ENCODE results near the gene HBG1.
"Not testable (repeated sequence)": the region's sequence is repeated elsewhere in the genome, so short reads cannot be mapped to it uniquely, and the experiment has no call there.

HBG1 gene

GRCh38 chr11:5258543-5259262, 9.0 kb upstream of the HBG1 start:
- no peaks in the 10 kb centered on the region for H3K27me3 ChIP-seq (ENCODE audit: control insufficient read depth, insufficient read depth, low read length, poor library complexity, severe bottlenecking)
- H3K9me3 ChIP-seq (ENCODE audit: control insufficient read depth, low read length), result no peaks in the 10 kb centered on the region
- no peaks in the 10 kb centered on the region for H3K36me3 ChIP-seq (ENCODE audit: control insufficient read depth, insufficient read depth, low read length)
- H3K4me3 ChIP-seq (ENCODE audit: insufficient read depth, low read depth, low read length), result no peak overlapping the region
- WGBS, 2 experiments, result 76 to 78% methylated on average over 7 of the region's 7 CpGs
- H3K4me1 ChIP-seq (ENCODE audit: control insufficient read depth, insufficient read depth, low read length), result no peaks in the 10 kb centered on the region
- H3K27ac ChIP-seq (ENCODE audit: insufficient read depth, low read depth, low read length, poor library complexity, severe bottlenecking), result no peak overlapping the region

GRCh38 chr11:5257296-5257695, 7.6 kb upstream of the HBG1 start:
- no peak overlapping the region for H3K4me3 ChIP-seq (ENCODE audit: insufficient read depth, low read depth, low read length)
- H3K36me3 ChIP-seq (ENCODE audit: control insufficient read depth, insufficient read depth, low read length), result no peaks in the 10 kb centered on the region
- 11 to 14% methylated on average over 2 of the region's 2 CpGs for WGBS, 2 experiments

GRCh38 chr11:5254646-5255413, 5.2 kb upstream of the HBG1 start, which contains the start of gene HBG2:
HBG2 (minus strand) TSS chr11:5254781; CDS start chr11:5254728, 53 bp downstream.
- 94% methylated on average over 2 to 3 of the region's 9 CpGs for WGBS, 2 experiments
- H3K27ac ChIP-seq (ENCODE audit: insufficient read depth, low read depth, low read length, poor library complexity, severe bottlenecking); H3K9me3 ChIP-seq (ENCODE audit: control insufficient read depth, low read length); H3K27me3 ChIP-seq (ENCODE audit: control insufficient read depth, insufficient read depth, low read length, poor library complexity, severe bottlenecking); H3K36me3 ChIP-seq (ENCODE audit: control insufficient read depth, insufficient read depth, low read length); H3K4me3 ChIP-seq (ENCODE audit: insufficient read depth, low read depth, low read length); H3K4me1 ChIP-seq (ENCODE audit: control insufficient read depth, insufficient read depth, low read length): not testable (repeated sequence)

More at GRCh38 chr11:5257296-5257695, 7.6 kb upstream of the HBG1 start:
- Histone ChIP-seq H3K27ac (ENCODE audit: insufficient read depth, low read depth, low read length, poor library complexity, severe bottlenecking) (no peak overlapping the region), H3K9me3 (ENCODE audit: control insufficient read depth, low read length) (no peaks in the 10 kb centered on the region), H3K4me1 (ENCODE audit: control insufficient read depth, insufficient read depth, low read length) (no peaks in the 10 kb centered on the region), H3K27me3 (ENCODE audit: control insufficient read depth, insufficient read depth, low read length, poor library complexity, severe bottlenecking) (no peaks in the 10 kb centered on the region)

GRCh38 chr11:5254023-5254422, 4.4 kb upstream of the HBG1 start:
- not testable (repeated sequence) for H3K4me3 ChIP-seq (ENCODE audit: insufficient read depth, low read depth, low read length); H3K36me3 ChIP-seq (ENCODE audit: control insufficient read depth, insufficient read depth, low read length); H3K4me1 ChIP-seq (ENCODE audit: control insufficient read depth, insufficient read depth, low read length); H3K27ac ChIP-seq (ENCODE audit: insufficient read depth, low read depth, low read length, poor library complexity, severe bottlenecking); H3K27me3 ChIP-seq (ENCODE audit: control insufficient read depth, insufficient read depth, low read length, poor library complexity, severe bottlenecking); H3K9me3 ChIP-seq (ENCODE audit: control insufficient read depth, low read length)
- 92% methylated on average over 2 of the region's 2 CpGs for WGBS, 2 experiments

GRCh38 chr11:5253440-5253839, 3.8 kb upstream of the HBG1 start:
- H3K4me1 ChIP-seq (ENCODE audit: control insufficient read depth, insufficient read depth, low read length); H3K4me3 ChIP-seq (ENCODE audit: insufficient read depth, low read depth, low read length); H3K9me3 ChIP-seq (ENCODE audit: control insufficient read depth, low read length); H3K27ac ChIP-seq (ENCODE audit: insufficient read depth, low read depth, low read length, poor library complexity, severe bottlenecking); H3K27me3 ChIP-seq (ENCODE audit: control insufficient read depth, insufficient read depth, low read length, poor library complexity, severe bottlenecking); H3K36me3 ChIP-seq (ENCODE audit: control insufficient read depth, insufficient read depth, low read length): not testable (repeated sequence)
- WGBS, 2 experiments, result 81% methylated on average over 5 of the region's 5 CpGs

- no peaks in the 10 kb centered on the region for H3K9me3 ChIP-seq (ENCODE audit: control insufficient read depth, low read length)
- no peak overlapping the region for H3K4me3 ChIP-seq (ENCODE audit: insufficient read depth, low read depth, low read length)
- no peaks in the 10 kb centered on the region for H3K4me1 ChIP-seq (ENCODE audit: control insufficient read depth, insufficient read depth, low read length)
- WGBS, 2 experiments, result 95 to 97% methylated on average over 1 of the region's 1 CpG
- H3K36me3 ChIP-seq (ENCODE audit: control insufficient read depth, insufficient read depth, low read length), result no peaks in the 10 kb centered on the region
- H3K27me3 ChIP-seq (ENCODE audit: control insufficient read depth, insufficient read depth, low read length, poor library complexity, severe bottlenecking), result no peaks in the 10 kb centered on the region
- no peak overlapping the region for H3K27ac ChIP-seq (ENCODE audit: insufficient read depth, low read depth, low read length, poor library complexity, severe bottlenecking)
Measured at GRCh38 chr11:5252919-5253265, 3.2 kb upstream of the HBG1 start.

- WGBS, 2 experiments, result 91 to 94% methylated on average over 9 of the region's 9 CpGs
- no peak overlapping the region for H3K27ac ChIP-seq (ENCODE audit: insufficient read depth, low read depth, low read length, poor library complexity, severe bottlenecking)
- H3K9me3 ChIP-seq (ENCODE audit: control insufficient read depth, low read length), result no peaks in the 10 kb centered on the region
- H3K36me3 ChIP-seq (ENCODE audit: control insufficient read depth, insufficient read depth, low read length), result no peaks in the 10 kb centered on the region
- H3K27me3 ChIP-seq (ENCODE audit: control insufficient read depth, insufficient read depth, low read length, poor library complexity, severe bottlenecking), result no peaks in the 10 kb centered on the region
- H3K4me3 ChIP-seq (ENCODE audit: insufficient read depth, low read depth, low read length), result no peak overlapping the region
- H3K4me1 ChIP-seq (ENCODE audit: control insufficient read depth, insufficient read depth, low read length), result no peaks in the 10 kb centered on the region
Measured at GRCh38 chr11:5252192-5252918, 2.7 kb upstream of the HBG1 start.

GRCh38 chr11:5251746-5252145, 2.1 kb upstream of the HBG1 start:
- no peaks in the 10 kb centered on the region for H3K9me3 ChIP-seq (ENCODE audit: control insufficient read depth, low read length)
- H3K4me1 ChIP-seq (ENCODE audit: control insufficient read depth, insufficient read depth, low read length), result no peaks in the 10 kb centered on the region
- WGBS, 2 experiments, result 92% methylated on average over 1 to 2 of the region's 2 CpGs
- H3K27ac ChIP-seq (ENCODE audit: insufficient read depth, low read depth, low read length, poor library complexity, severe bottlenecking), result no peak overlapping the region
- no peaks in the 10 kb centered on the region for H3K27me3 ChIP-seq (ENCODE audit: control insufficient read depth, insufficient read depth, low read length, poor library complexity, severe bottlenecking)
- H3K36me3 ChIP-seq (ENCODE audit: control insufficient read depth, insufficient read depth, low read length), result no peaks in the 10 kb centered on the region
- no peak overlapping the region for H3K4me3 ChIP-seq (ENCODE audit: insufficient read depth, low read depth, low read length)

GRCh38 chr11:5250543-5251204, 1.0 kb upstream of the HBG1 start:
- H3K4me1 ChIP-seq (ENCODE audit: control insufficient read depth, insufficient read depth, low read length), result no peaks in the 10 kb centered on the region
- H3K27ac ChIP-seq (ENCODE audit: insufficient read depth, low read depth, low read length, poor library complexity, severe bottlenecking), result no peak overlapping the region
- H3K27me3 ChIP-seq (ENCODE audit: control insufficient read depth, insufficient read depth, low read length, poor library complexity, severe bottlenecking), result no peaks in the 10 kb centered on the region
- no peaks in the 10 kb centered on the region for H3K36me3 ChIP-seq (ENCODE audit: control insufficient read depth, insufficient read depth, low read length)
- whole genome bisulfite sequencing, 2 experiments, result 92 to 98% methylated on average over 1 to 4 of the region's 4 CpGs
- H3K4me3 ChIP-seq (ENCODE audit: insufficient read depth, low read depth, low read length), result no peak overlapping the region
- H3K9me3 ChIP-seq (ENCODE audit: control insufficient read depth, low read length), result no peaks in the 10 kb centered on the region

- H3K36me3 ChIP-seq (ENCODE audit: control insufficient read depth, insufficient read depth, low read length); H3K4me1 ChIP-seq (ENCODE audit: control insufficient read depth, insufficient read depth, low read length); H3K27me3 ChIP-seq (ENCODE audit: control insufficient read depth, insufficient read depth, low read length, poor library complexity, severe bottlenecking); H3K9me3 ChIP-seq (ENCODE audit: control insufficient read depth, low read length); H3K4me3 ChIP-seq (ENCODE audit: insufficient read depth, low read depth, low read length); H3K27ac ChIP-seq (ENCODE audit: insufficient read depth, low read depth, low read length, poor library complexity, severe bottlenecking): not testable (repeated sequence)
- WGBS, 2 experiments, result 67 to 100% methylated on average over 1 to 4 of the region's 7 CpGs
Measured at GRCh38 chr11:5248498-5248897, 1.2 kb downstream of the HBG1 start.

Data from ectodermal cell (in vitro differentiated cells).